ENCODE measurements around the gene SCRN1.

- TF ChIP-seq CTCF (IDR thresholded peaks at IDR 0.05 in 4 of 5, conservative IDR thresholded peaks at IDR 0.05 in 1 of 5): no peak
- TF ChIP-seq POLR2A (IDR thresholded peaks at IDR 0.05): no peak
Observed at GRCh38 chr7:29884399-29885272, 105.0 kb downstream of the SCRN1 start.
